H1 (cell line): ENCODE results near the gene FGD6. TPM values are rescaled to one million over a fixed set of nuclear protein-coding genes. Genes with fewer than 3 reads are reported as not detected.

ENCODE experiments used
- CTCF ChIA-PET: fragments of 300-600 bp; sonication (Branson Sonifier 250); formaldehyde crosslinking; loops from one replicate; lab custom pipeline; 2021; ENCODE audit not compliant: partially characterized antibody; lab: Charles Lee
- POLR2A ChIA-PET: fragments of 300-600 bp; sonication (Branson Sonifier 250); formaldehyde crosslinking; loops from one replicate; lab custom pipeline; 2021; ENCODE audit warnings: inconsistent platforms; ENCODE audit not compliant: partially characterized antibody; lab: Charles Lee
- DNase-seq, 2 experiments: peaks; one replicate each; pipeline versions ENCODE4 v3.0.0 to v3.0.0-alpha.2; 2010 to 2022; ENCODE audit warnings: low spot score in 2 of 2, low read depth in 1 of 2, mixed read lengths in 1 of 2
- FAIRE-seq: peaks from 2 replicates; lab custom pipeline; 2011; peaks lifted over from hg19 to GRCh38; lab: Jason Lieb, UNC
- H2AFZ ChIP-seq: 2 replicates; pipeline ENCODE4 v1.8.1; 2012; ENCODE audit warnings: low read length, inconsistent platforms
- H2AK5ac ChIP-seq: 2 replicates; pipeline ENCODE4 v1.6.1; 2013; ENCODE audit warnings: low read depth, low read length
- H2BK120ac ChIP-seq: replicated peaks from 2 replicates; pipeline ENCODE3; 2013; ENCODE audit warnings: low read depth, low read length, inconsistent platforms
- H2BK12ac ChIP-seq: 2 replicates; pipeline ENCODE4 v1.6.1; 2013; ENCODE audit warnings: low read depth, low read length
- H2BK15ac ChIP-seq: 2 replicates; pipeline ENCODE4 v1.6.1; 2013; ENCODE audit warnings: low read length
- H2BK20ac ChIP-seq: 2 replicates; pipeline ENCODE4 v1.6.1; 2013; ENCODE audit warnings: low read length
- H2BK5ac ChIP-seq: 2 replicates; pipeline ENCODE4 v1.6.1; 2013; ENCODE audit warnings: low read depth, low read length
- H3K14ac ChIP-seq: 2 replicates; pipeline ENCODE4 v1.6.1; 2013; ENCODE audit warnings: inconsistent platforms; ENCODE audit not compliant: insufficient read length
- H3K18ac ChIP-seq: 2 replicates; pipeline ENCODE4 v1.6.1; 2013; ENCODE audit warnings: low read length; ENCODE audit errors: extremely low read depth
- H3K23ac ChIP-seq: 2 replicates; pipeline ENCODE4 v1.6.1; 2013; ENCODE audit warnings: inconsistent platforms; ENCODE audit not compliant: insufficient read length
- H3K23me2 ChIP-seq: 2 replicates; pipeline ENCODE4 v1.6.1; 2013; ENCODE audit warnings: low read depth, low read length
- H3K27ac ChIP-seq: 2 replicates; pipeline ENCODE4 v1.6.1; 2011; ENCODE audit warnings: low read depth, low read length, inconsistent platforms
- H3K27me3 ChIP-seq, 4 experiments: replicated peaks in 1 of 4; 1 replicate in 1 of 4; 2 replicates in 3 of 4; pipeline versions ENCODE4 v1.6.1 to v1.8.1; 2011 to 2013; ENCODE audit warnings: low read length in 3 of 4, mild to moderate bottlenecking in 3 of 4, inconsistent platforms in 2 of 4, mixed read lengths in 2 of 4, moderate library complexity in 1 of 4; ENCODE audit not compliant: control insufficient read depth in 3 of 4, insufficient read depth in 3 of 4; ENCODE audit errors: extremely low read depth in 1 of 4
- H3K36me3 ChIP-seq, 4 experiments: 2 replicates each; pipeline versions ENCODE4 v1.6.1 to v1.8.1; 2011 to 2013; ENCODE audit warnings: mild to moderate bottlenecking in 4 of 4, low read length in 3 of 4, moderate library complexity in 2 of 4, control low read depth in 1 of 4, inconsistent platforms in 1 of 4; ENCODE audit not compliant: insufficient read depth in 4 of 4, control insufficient read depth in 2 of 4
- H3K4ac ChIP-seq: replicated peaks from 2 replicates; pipeline ENCODE3; 2013; ENCODE audit warnings: low read length, low read depth, mixed read lengths, inconsistent platforms; ENCODE audit not compliant: insufficient read length
- H3K4me1 ChIP-seq, 4 experiments: replicated peaks in 1 of 4; 1 replicate in 1 of 4; 2 replicates in 3 of 4; pipeline versions ENCODE4 v1.6.1 to v1.8.1; 2011 to 2013; ENCODE audit warnings: low read length in 3 of 4, inconsistent platforms in 2 of 4, mixed read lengths in 1 of 4; ENCODE audit not compliant: insufficient read depth in 4 of 4, control insufficient read depth in 3 of 4
- H3K4me2 ChIP-seq, 2 experiments: 2 replicates each; pipeline versions ENCODE4 v1.6.1 to v1.8.1; 2011 to 2013; ENCODE audit warnings: low read depth in 2 of 2, low read length in 2 of 2, control low read depth in 1 of 2, inconsistent platforms in 1 of 2, mild to moderate bottlenecking in 1 of 2; ENCODE audit not compliant: insufficient read depth in 1 of 2
- H3K4me3 ChIP-seq, 4 experiments: fragments of 200-600, 300-600 bp in 1 of 4; sonication (generic), shearing (Covaris generic), sonication (Bioruptor Twin) in 1 of 4; 2 replicates each; pipeline versions ENCODE4 v1.5.1 to v1.8.1; 2011 to 2016; ENCODE audit warnings: low read length in 4 of 4, low read depth in 3 of 4, control low read depth in 2 of 4, inconsistent platforms in 2 of 4, mild to moderate bottlenecking in 2 of 4, mixed read lengths in 1 of 4, moderate library complexity in 1 of 4; ENCODE audit not compliant: insufficient read depth in 2 of 4; ENCODE audit errors: extremely low read depth in 1 of 4
- H3K56ac ChIP-seq: replicated peaks from 2 replicates; pipeline ENCODE3; 2013; ENCODE audit warnings: low read depth, mild to moderate bottlenecking, mixed read lengths, low read length, inconsistent platforms; ENCODE audit not compliant: insufficient read length
- H3K79me1 ChIP-seq: 2 replicates; pipeline ENCODE4 v1.6.1; 2013; ENCODE audit warnings: low read depth, low read length, control low read depth
- H3K79me2 ChIP-seq, 2 experiments: 2 replicates each; pipeline versions ENCODE4 v1.6.1 to v1.8.1; 2012 to 2013; ENCODE audit warnings: low read length in 2 of 2, mild to moderate bottlenecking in 2 of 2, inconsistent platforms in 1 of 2; ENCODE audit not compliant: insufficient read depth in 2 of 2, control insufficient read depth in 1 of 2
- H3K9ac ChIP-seq, 4 experiments: replicated peaks in 1 of 4; 1 replicate in 1 of 4; 2 replicates in 3 of 4; pipeline versions ENCODE4 v1.6.1 to v1.8.1; 2011 to 2013; ENCODE audit warnings: low read depth in 3 of 4, low read length in 3 of 4, control low read depth in 2 of 4, mild to moderate bottlenecking in 2 of 4, moderate library complexity in 2 of 4, inconsistent platforms in 1 of 4; ENCODE audit errors: extremely low read depth in 1 of 4
- H3K9me3 ChIP-seq, 2 experiments: 2 replicates each; pipeline versions ENCODE4 v1.6.1 to v1.8.1; 2012 to 2013; ENCODE audit warnings: mild to moderate bottlenecking in 2 of 2, moderate library complexity in 2 of 2, control low read depth in 1 of 2, inconsistent platforms in 1 of 2, low read depth in 1 of 2, low read length in 1 of 2, mixed read lengths in 1 of 2; ENCODE audit not compliant: insufficient read depth in 2 of 2
- H4K20me1 ChIP-seq, 2 experiments: replicated peaks in 1 of 2; 2 replicates each; pipeline versions ENCODE3 to v1.8.1; 2011 to 2013; ENCODE audit warnings: inconsistent platforms in 2 of 2, low read length in 2 of 2, mild to moderate bottlenecking in 1 of 2; ENCODE audit not compliant: insufficient read depth in 2 of 2, control insufficient read depth in 1 of 2
- H4K5ac ChIP-seq: 2 replicates; pipeline ENCODE4 v1.6.1; 2013; ENCODE audit warnings: low read length, low read depth, mixed read lengths, inconsistent platforms; ENCODE audit not compliant: insufficient read length
- H4K8ac ChIP-seq: 2 replicates; pipeline ENCODE4 v1.8.0; 2013; ENCODE audit warnings: mild to moderate bottlenecking, moderate library complexity, low read length, inconsistent platforms; ENCODE audit not compliant: insufficient read depth; ENCODE audit errors: extremely low read depth
- H4K91ac ChIP-seq: replicated peaks from 2 replicates; pipeline ENCODE3; 2013; ENCODE audit warnings: low read length, mixed read lengths, inconsistent platforms; ENCODE audit not compliant: insufficient read length
- ASH2L ChIP-seq: fragments of 200-600, 300-600 bp; sonication (generic); IDR thresholded peaks from one replicate; pipeline ENCODE4 v1.7.1; 2017; ENCODE audit warnings: low read length
- EZH2 ChIP-seq: fragments of 200-600 bp; sonication (generic); IDR thresholded peaks from 2 replicates; pipeline ENCODE4 v1.7.1; 2012; ENCODE audit warnings: low read depth, mild to moderate bottlenecking, moderate library complexity, low read length, inconsistent platforms; ENCODE audit not compliant: severe bottlenecking
- RNF2 ChIP-seq: fragments of 200-900, 300-1000 bp; sonication (generic); IDR thresholded peaks from 2 replicates; pipeline ENCODE4 v1.7.1; 2016; ENCODE audit warnings: borderline replicate concordance, low read depth, mild to moderate bottlenecking, antibody characterized with exemption, low read length; ENCODE audit not compliant: poor library complexity, severe bottlenecking; ENCODE audit errors: missing control alignments
- TAF7 ChIP-seq: optimal IDR thresholded peaks from 2 replicates; pipeline ENCODE3; 2011; ENCODE audit warnings: low read depth, mild to moderate bottlenecking, inconsistent platforms, low read length, moderate library complexity, borderline replicate concordance
- WGBS, 2 experiments: shearing (Covaris generic) in 1 of 2; methylation state at CpG; one replicate each; pipeline versions ENCODE4 v1.1.6 to v1.1.7; 2013 to 2015; ENCODE audit warnings: low lambda C conversion rate in 2 of 2, mixed read lengths in 2 of 2, inconsistent platforms in 1 of 2, low coverage in 1 of 2, missing lambda C conversion rate in 1 of 2; ENCODE audit not compliant: insufficient replicate concordance in 2 of 2, insufficient coverage in 1 of 2, insufficient read length in 1 of 2; ENCODE audit errors: extremely low coverage in 1 of 2, missing lambda C conversion rate in 1 of 2; 5-methylcytosine and 5-hydroxymethylcytosine counted together
- polyA plus RNA-seq, 7 experiments: library from polyadenylated mRNA; depleted of rRNA in 3 of 7; stranded (reverse) in 5 of 7; unstranded in 2 of 7; fragments of >200 nt in 5 of 7; fragments of 200-250 nt in 2 of 7; gene quantifications; 1 replicate in 5 of 7; 2 replicates in 1 of 7; 4 replicates in 1 of 7; pipeline versions ENCODE4 v1.2.1 to v1.2.3, GENCODE V29; 2011 to 2013; ENCODE audit warnings: missing spikeins in 2 of 7, mixed read lengths in 2 of 7
- total RNA-seq: library from RNA; stranded (reverse); fragmentation: NEBNext Ultra II Directional; extraction: Animal tissue kit (Norgen Biotek cat#: 25700); gene quantifications from 2 replicates; pipeline ENCODE4 v1.2.1, GENCODE V29; 2021
- TF ChIP-seq, protein P1 (sequence below): IDR thresholded peaks from 2 replicates; pipeline ENCODE4 v1.6.1; 2011; ENCODE audit warnings: low read length, improper control_type of control experiment

Gene FGD6
- total and polyA plus RNA-seq, 2 of the 8 experiments (the other 6 are each of a cell fraction or from before 2014, with no cell fraction given), result 12.2 to 24.3 TPM

DNA sequence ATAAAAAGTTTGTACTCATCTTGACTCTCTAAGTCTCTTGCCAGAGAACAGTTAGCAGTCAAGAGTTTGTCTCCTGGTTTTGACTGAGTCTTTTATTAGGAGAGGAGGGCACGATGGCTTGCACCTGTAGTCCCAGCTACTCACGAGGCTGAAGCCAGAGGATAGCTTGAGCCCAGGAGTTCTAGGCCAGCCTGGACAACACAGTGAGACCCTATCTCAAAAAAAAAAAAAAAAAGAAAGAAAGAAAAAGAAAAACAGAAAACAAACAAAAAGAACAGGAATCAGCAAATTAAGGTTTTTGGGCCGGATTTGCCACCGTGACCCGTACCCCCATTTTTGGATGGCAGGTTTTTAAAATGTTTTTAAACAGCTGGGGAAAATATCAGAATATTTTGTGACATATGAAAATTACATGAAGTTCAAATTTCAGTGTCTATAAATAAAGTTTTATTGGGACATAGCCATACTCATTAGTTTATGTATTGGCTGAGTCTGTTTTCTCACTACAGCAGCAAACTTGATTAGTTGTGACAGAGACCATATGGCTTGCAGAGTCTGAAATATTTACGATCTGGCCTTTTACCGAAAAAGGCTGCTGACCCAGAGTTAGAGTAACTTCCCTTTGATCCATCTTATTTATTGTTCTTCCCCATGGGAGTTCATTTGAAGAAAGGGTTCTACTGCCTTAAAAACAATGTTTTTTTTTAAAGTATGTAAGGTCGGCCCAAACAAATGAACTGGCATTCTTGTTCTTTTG is 31.5 kb upstream of the FGD6 start:
- H3K27me3 ChIP-seq, result no peaks in the 10 kb centered on the region
- no peak overlapping the region for H4K5ac ChIP-seq
- TF ChIP-seq, protein P1, sequence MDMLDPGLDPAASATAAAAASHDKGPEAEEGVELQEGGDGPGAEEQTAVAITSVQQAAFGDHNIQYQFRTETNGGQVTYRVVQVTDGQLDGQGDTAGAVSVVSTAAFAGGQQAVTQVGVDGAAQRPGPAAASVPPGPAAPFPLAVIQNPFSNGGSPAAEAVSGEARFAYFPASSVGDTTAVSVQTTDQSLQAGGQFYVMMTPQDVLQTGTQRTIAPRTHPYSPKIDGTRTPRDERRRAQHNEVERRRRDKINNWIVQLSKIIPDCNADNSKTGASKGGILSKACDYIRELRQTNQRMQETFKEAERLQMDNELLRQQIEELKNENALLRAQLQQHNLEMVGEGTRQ, result no peak
- no peak for TF ChIP-seq ASH2L
- no peak for TF ChIP-seq EZH2
- no peak for TF ChIP-seq TAF7
- no peak for TF ChIP-seq RNF2
- FAIRE-seq (no peak), DNase-seq (no peak)
- no peak overlapping the region for H2BK120ac ChIP-seq
- H4K8ac ChIP-seq, result no peak overlapping the region
- H3K9ac ChIP-seq, result no peak overlapping the region
- H2AFZ ChIP-seq, result no peak overlapping the region
- no peak overlapping the region for H2BK12ac ChIP-seq
- WGBS, 2 experiments, result 81% methylated on average over 8 of the region's 8 CpGs; no CpG with 5 or more reads in 1 of the 2 experiments
- H3K27ac ChIP-seq, result no peak overlapping the region
- H2BK5ac ChIP-seq, result no peak overlapping the region
- no peak overlapping the region for H3K23ac ChIP-seq
- H3K4me3 ChIP-seq, result no peak overlapping the region
- no peak overlapping the region for H3K4me2 ChIP-seq
- no peak overlapping the region for H3K56ac ChIP-seq
- no peak overlapping the region for H2BK15ac ChIP-seq
- H3K23me2 ChIP-seq, result no peaks in the 10 kb centered on the region
- no peaks in the 10 kb centered on the region; a peak in 1 of 7 replicates for H3K4me1 ChIP-seq
- ChIA-PET POLR2A (no interaction called here), CTCF (no interaction called here)
- H4K91ac ChIP-seq, result no peak overlapping the region
- H3K9me3 ChIP-seq, result no peaks in the 10 kb centered on the region
- no peak overlapping the region for H3K4ac ChIP-seq
- H2AK5ac ChIP-seq, result no peak overlapping the region; the same call in 1 of the 2 replicates
- H2BK20ac ChIP-seq, result no peak overlapping the region
- no peak overlapping the region for H3K18ac ChIP-seq
- H3K36me3 ChIP-seq, result peaks cover 0 to 18% (median 8%) of the 10 kb centered on the region in 4 experiments; a peak in 3 of 8 replicates
- peaks cover 0 to 57% of the 10 kb centered on the region in 2 experiments; a peak in 2 of 4 replicates for H3K79me2 ChIP-seq
- no peak overlapping the region for H3K14ac ChIP-seq
- H3K79me1 ChIP-seq, result peaks cover 3% of the 10 kb centered on the region
- peaks cover 2 to 5% of the 10 kb centered on the region in 2 experiments for H4K20me1 ChIP-seq
